SK-N-SH (cell line): ENCODE results near the gene MYOCD. TPM values are rescaled to one million over a fixed set of nuclear protein-coding genes. Genes with fewer than 3 reads are reported as not detected.

Experiments used
- CTCF ChIA-PET: fragments of 300-600, 350-600 bp; formaldehyde crosslinking; extraction: SDS; loops from one replicate; lab custom pipeline; 2021; lab: Yijun Ruan, JAX
- POLR2A ChIA-PET: fragments of 350-600 bp; sonication (Branson Sonifier 250); formaldehyde crosslinking; extraction: SDS; loops from one replicate; lab custom pipeline; 2020; ENCODE audit warnings: antibody characterized with exemption, inconsistent platforms; lab: Yijun Ruan, JAX
- DNase-seq: peaks from one replicate; pipeline ENCODE4 v3.0.0; 2012
- H2AFZ ChIP-seq: fragments of 200-600 bp; sonication (generic); 2 replicates; pipeline ENCODE4 v1.8.1; 2016; ENCODE audit warnings: antibody characterized with exemption, mild to moderate bottlenecking, low read depth
- H3F3A ChIP-seq: fragments of 200-600 bp; sonication (generic); replicated peaks from 2 replicates; pipeline ENCODE3; 2016; ENCODE audit warnings: antibody characterized with exemption, mild to moderate bottlenecking; ENCODE audit not compliant: insufficient read depth
- H3K27ac ChIP-seq, 2 experiments: fragments of 200-500 bp in 1 of 2; fragments of 200-600 bp in 1 of 2; sonication (Bioruptor generic) in 1 of 2; sonication (generic), shearing (Covaris generic) in 1 of 2; 2 replicates each; pipeline versions ENCODE4 v1.5.1 to v1.6.1; 2014 to 2016; ENCODE audit warnings: low read depth in 2 of 2, inconsistent platforms in 1 of 2, low read length in 1 of 2, mild to moderate bottlenecking in 1 of 2, mixed read lengths in 1 of 2
- H3K27me3 ChIP-seq: fragments of 200-600 bp; sonication (generic), shearing (Covaris generic); 2 replicates; pipeline ENCODE4 v1.6.1; 2016; ENCODE audit warnings: mixed run types; ENCODE audit not compliant: insufficient read depth
- H3K36me3 ChIP-seq, 2 experiments: fragments of 200-500 bp in 1 of 2; fragments of 200-600 bp in 1 of 2; sonication (Bioruptor generic) in 1 of 2; sonication (generic) in 1 of 2; replicated peaks in 1 of 2; 2 replicates each; pipeline versions ENCODE3 to v1.5.1; 2014 to 2016; ENCODE audit warnings: low read length in 1 of 2, mild to moderate bottlenecking in 1 of 2; ENCODE audit not compliant: insufficient read depth in 2 of 2, control insufficient read depth in 1 of 2
- H3K4me1 ChIP-seq, 2 experiments: fragments of 200-500 bp in 1 of 2; fragments of 200-600 bp in 1 of 2; sonication (Bioruptor generic) in 1 of 2; sonication (generic), shearing (Covaris generic) in 1 of 2; 2 replicates each; pipeline versions ENCODE4 v1.5.1 to v1.6.1; 2014 to 2016; ENCODE audit warnings: low read depth in 1 of 2, low read length in 1 of 2, mixed run types in 1 of 2; ENCODE audit not compliant: insufficient read depth in 2 of 2, control insufficient read depth in 1 of 2
- H3K4me2 ChIP-seq: fragments of 200-600 bp; sonication (generic), shearing (Covaris generic); 2 replicates; pipeline ENCODE4 v1.6.1; 2017; ENCODE audit warnings: mixed run types
- H3K4me3 ChIP-seq, 2 experiments: fragments of 200-500 bp in 1 of 2; fragments of 200-600 bp in 1 of 2; sonication (Bioruptor generic) in 1 of 2; sonication (generic), shearing (Covaris generic) in 1 of 2; 2 replicates each; pipeline versions ENCODE4 v1.5.1 to v1.8.1; 2014 to 2016; ENCODE audit warnings: low read depth in 2 of 2, inconsistent platforms in 1 of 2, low read length in 1 of 2, mild to moderate bottlenecking in 1 of 2, mixed read lengths in 1 of 2, moderate library complexity in 1 of 2
- H3K79me2 ChIP-seq: fragments of 200-600 bp; sonication (generic); 2 replicates; pipeline ENCODE4 v1.8.1; 2017; ENCODE audit warnings: mild to moderate bottlenecking; ENCODE audit not compliant: insufficient read depth
- H3K9ac ChIP-seq: fragments of 200-600 bp; sonication (generic); 2 replicates; pipeline ENCODE4 v1.6.1; 2017; ENCODE audit warnings: mixed run types
- H3K9me2 ChIP-seq: fragments of 200-600 bp; sonication (generic); 2 replicates; pipeline ENCODE4 v1.6.1; 2017; ENCODE audit warnings: mixed run types
- H3K9me3 ChIP-seq: fragments of 200-600 bp; sonication (generic); 2 replicates; pipeline ENCODE4 v1.6.1; 2017; ENCODE audit warnings: mixed run types, mild to moderate bottlenecking, moderate library complexity
- H4K20me1 ChIP-seq: fragments of 200-600 bp; sonication (generic); 2 replicates; pipeline ENCODE4 v1.6.1; 2017; ENCODE audit warnings: mild to moderate bottlenecking, mixed run types; ENCODE audit not compliant: insufficient read depth
- CHD2 ChIP-seq: fragments of 150-350 bp; IDR thresholded peaks from 2 replicates; pipeline ENCODE4 v1.6.1; 2018; ENCODE audit warnings: low read length; ENCODE audit not compliant: partially characterized antibody
- EZH2phosphoT487 ChIP-seq: fragments of 200-600 bp; sonication (generic); IDR thresholded peaks from 2 replicates; pipeline ENCODE4 v1.6.1; 2017; ENCODE audit warnings: low read depth, mixed run types, mild to moderate bottlenecking, antibody characterized with exemption, moderate library complexity, borderline replicate concordance
- FOSL2 ChIP-seq: IDR thresholded peaks from 2 replicates; pipeline ENCODE4 v1.4.0; 2012; ENCODE audit warnings: low read depth, mild to moderate bottlenecking, moderate library complexity, borderline replicate concordance
- FOXJ3 ChIP-seq: sonication (generic); formaldehyde crosslinking; IDR thresholded peaks from 2 replicates; pipeline ENCODE4 v1.5.1; 2020; ENCODE audit warnings: mild to moderate bottlenecking, missing genetic modification reagents
- FOXM1 ChIP-seq: IDR thresholded peaks from 2 replicates; pipeline ENCODE4 v1.4.0; 2012; ENCODE audit warnings: low read depth, mild to moderate bottlenecking
- IRF3 ChIP-seq: fragments of 150-350 bp; IDR thresholded peaks from 2 replicates; pipeline ENCODE4 v1.6.1; 2016; ENCODE audit warnings: mild to moderate bottlenecking, low read depth, low read length
- JUND ChIP-seq: IDR thresholded peaks from 2 replicates; pipeline ENCODE4 v1.4.0; 2012
- MAX ChIP-seq: IDR thresholded peaks from 2 replicates; pipeline ENCODE4 v1.4.0; 2012; ENCODE audit warnings: low read depth
- MXI1 ChIP-seq: IDR thresholded peaks from 2 replicates; pipeline ENCODE4 v1.6.1; 2012; ENCODE audit warnings: mild to moderate bottlenecking, low read depth, low read length, improper control_type of control experiment
- NFIC ChIP-seq: IDR thresholded peaks from 2 replicates; pipeline ENCODE4 v1.4.0; 2012; ENCODE audit warnings: borderline replicate concordance
- NRF1 ChIP-seq: IDR thresholded peaks from 2 replicates; pipeline ENCODE4 v1.6.1; 2012; ENCODE audit warnings: low read depth, mild to moderate bottlenecking, low read length
- POLR2AphosphoS5 ChIP-seq: IDR thresholded peaks from 2 replicates; pipeline ENCODE4 v1.6.1; 2012; ENCODE audit warnings: low read depth, low read length
- RAD21 ChIP-seq: IDR thresholded peaks from 2 replicates; pipeline ENCODE4 v1.6.1; 2012; ENCODE audit warnings: mild to moderate bottlenecking, low read length
- RCOR1 ChIP-seq: fragments of 150-350 bp; IDR thresholded peaks from 2 replicates; pipeline ENCODE4 v1.6.1; 2017; ENCODE audit warnings: antibody characterized with exemption, low read length
- RFX5 ChIP-seq: IDR thresholded peaks from 2 replicates; pipeline ENCODE4 v1.6.1; 2012; ENCODE audit warnings: mild to moderate bottlenecking, improper control_type of control experiment, low read length
- RXRA ChIP-seq: IDR thresholded peaks from 2 replicates; pipeline ENCODE4 v1.4.0; 2012; ENCODE audit warnings: low read depth, mild to moderate bottlenecking, borderline replicate concordance
- SMC3 ChIP-seq: IDR thresholded peaks from 2 replicates; pipeline ENCODE4 v1.6.1; 2012; ENCODE audit warnings: low read depth, low read length, improper control_type of control experiment
- TAF1 ChIP-seq: IDR thresholded peaks from 2 replicates; pipeline ENCODE4 v1.6.1; 2012; ENCODE audit warnings: low read depth, mild to moderate bottlenecking, low read length, moderate library complexity, borderline replicate concordance
- TCF12 ChIP-seq: IDR thresholded peaks from 2 replicates; pipeline ENCODE4 v1.4.0; 2012
- USF2 ChIP-seq: fragments of 150-350 bp; IDR thresholded peaks from 2 replicates; pipeline ENCODE4 v1.6.1; 2017; ENCODE audit warnings: antibody characterized with exemption, low read length, low read depth, borderline replicate concordance
- YY1 ChIP-seq: IDR thresholded peaks from 2 replicates; pipeline ENCODE4 v1.4.0; 2012; ENCODE audit warnings: low read depth, mild to moderate bottlenecking
- WGBS: methylation state at CpG from one replicate; pipeline ENCODE4 v1.1.6; 2017; ENCODE audit warnings: low lambda C conversion rate; 5-methylcytosine and 5-hydroxymethylcytosine counted together
- polyA plus RNA-seq, 3 experiments: library from polyadenylated mRNA; depleted of rRNA; stranded (reverse); fragments of >200 nt; gene quantifications; 2 replicates each; pipeline ENCODE4 v1.2.3, GENCODE V29; 2012
- TF ChIP-seq, protein P1 (sequence below): IDR thresholded peaks from 2 replicates; pipeline ENCODE4; 2012

The MYOCD gene
- polyA plus RNA-seq, 1 of the 3 experiments (the other 2 are of a cell fraction): not detected

GRCh38 chr17:12729086-12729485 lies 63.4 kb downstream of the MYOCD start (continued):
- no peak for TF ChIP-seq USF2
- TF ChIP-seq, protein P1, sequence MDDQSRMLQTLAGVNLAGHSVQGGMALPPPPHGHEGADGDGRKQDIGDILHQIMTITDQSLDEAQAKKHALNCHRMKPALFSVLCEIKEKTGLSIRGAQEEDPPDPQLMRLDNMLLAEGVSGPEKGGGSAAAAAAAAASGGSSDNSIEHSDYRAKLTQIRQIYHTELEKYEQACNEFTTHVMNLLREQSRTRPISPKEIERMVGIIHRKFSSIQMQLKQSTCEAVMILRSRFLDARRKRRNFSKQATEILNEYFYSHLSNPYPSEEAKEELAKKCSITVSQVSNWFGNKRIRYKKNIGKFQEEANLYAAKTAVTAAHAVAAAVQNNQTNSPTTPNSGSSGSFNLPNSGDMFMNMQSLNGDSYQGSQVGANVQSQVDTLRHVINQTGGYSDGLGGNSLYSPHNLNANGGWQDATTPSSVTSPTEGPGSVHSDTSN: no peak

DNA sequence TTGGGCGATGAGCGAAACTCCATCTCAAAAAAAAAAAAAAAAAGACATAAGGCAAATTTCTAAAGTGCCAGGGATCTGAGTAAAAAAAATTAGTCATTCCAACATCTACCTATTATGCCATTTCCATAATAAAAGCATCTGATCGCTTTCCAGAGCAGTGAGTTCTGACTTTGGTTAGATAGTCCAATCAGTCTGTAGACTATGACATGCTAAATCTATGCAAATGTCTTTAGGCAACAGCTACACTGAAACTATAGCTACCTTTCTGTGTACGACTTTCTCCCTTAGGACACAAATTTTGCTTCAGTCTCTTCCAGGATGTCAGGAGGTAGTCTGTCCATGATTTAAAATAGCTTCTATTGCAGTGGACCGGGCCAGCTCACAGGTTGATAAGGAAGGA lies 64.7 kb downstream of the MYOCD start:
- ChIA-PET CTCF (interaction anchor here (1.5 kb wide), 1 partner anchor 11 kb away, joined by 7 read pairs; no protein-coding TSS in a partner anchor), POLR2A (no interaction called here)
- no peak overlapping the region for H2AFZ ChIP-seq
- H3K27me3 ChIP-seq: peaks cover 7% of the 10 kb centered on the region; the same call in 1 of the 2 replicates
- H3K27ac ChIP-seq: 0 out of 4 replicates have a peak overlapping the region, but pooled peaks of 1 of the 2 experiments have one; percentile 36
- no peaks in the 10 kb centered on the region for H3K9me2 ChIP-seq
- no peaks in the 10 kb centered on the region for H3K79me2 ChIP-seq
- DNase-seq: no peak
- WGBS: 19% methylated on average over 5 of the region's 5 CpGs
- peaks cover 5% of the 10 kb centered on the region for H3F3A ChIP-seq
- H3K36me3 ChIP-seq: no peaks in the 10 kb centered on the region
- no peak overlapping the region for H3K4me3 ChIP-seq
- H3K4me2 ChIP-seq: no peak overlapping the region
- no peaks in the 10 kb centered on the region for H3K4me1 ChIP-seq
- no peak overlapping the region for H3K9ac ChIP-seq
- H3K9me3 ChIP-seq: no peaks in the 10 kb centered on the region
- no peaks in the 10 kb centered on the region for H4K20me1 ChIP-seq
- no peak for TF ChIP-seq TCF12
- TF ChIP-seq RAD21: no peak
- no peak for TF ChIP-seq FOXM1
- no peak for TF ChIP-seq POLR2AphosphoS5

GRCh38 chr17:12730931-12731521 lies 65.3 kb downstream of the MYOCD start:
- no peak for DNase-seq
- Histone ChIP-seq H4K20me1 (no peaks in the 10 kb centered on the region), H3K27me3 (peaks cover 12% of the 10 kb centered on the region; the same call in 1 of the 2 replicates), H3F3A (peaks cover 5% of the 10 kb centered on the region), H3K4me2 (no peak overlapping the region), H3K27ac (0 out of 4 replicates have a peak overlapping the region, but pooled peaks of 1 of the 2 experiments have one; percentile 36), H3K9me3 (no peaks in the 10 kb centered on the region), H3K79me2 (no peaks in the 10 kb centered on the region), H3K4me1 (no peaks in the 10 kb centered on the region), H2AFZ (no peak overlapping the region), H3K9ac (no peak overlapping the region), H3K36me3 (no peaks in the 10 kb centered on the region), H3K4me3 (no peak overlapping the region), H3K9me2 (no peaks in the 10 kb centered on the region)
- TF ChIP-seq RFX5 (no peak), FOXJ3 (no peak), NFIC (no peak), MXI1 (no peak), FOSL2 (no peak), RXRA (no peak), NRF1 (no peak), TAF1 (no peak), MAX (no peak), IRF3 (no peak), FOXM1 (no peak), YY1 (no peak), SMC3 (no peak), EZH2phosphoT487 (no peak), CHD2 (no peak), JUND (no peak), RCOR1 (no peak)
- WGBS: 11% methylated on average over 5 of the region's 10 CpGs
- POLR2A ChIA-PET: no interaction called here
- CTCF ChIA-PET: interaction anchor here (1.5 kb wide), 1 partner anchor 11 kb away, joined by 7 read pairs; no protein-coding TSS in a partner anchor
